ENCODE data around the gene LENG8.

The LENG8 gene

GRCh38 chr19:54430306-54431254, 18.4 kb upstream of the LENG8 start:
- peak overlapping the region; percentile 41 for H3K4me3 ChIP-seq (ENCODE audit: low read depth, low read length)
- H3K4me1 ChIP-seq (ENCODE audit: control insufficient read depth, insufficient read depth, low read length), result peaks cover 10% of the 10 kb centered on the region
- H3K9me3 ChIP-seq (ENCODE audit: control insufficient read depth, insufficient read depth, low read depth, low read length), result no peaks in the 10 kb centered on the region
- peaks cover 0 to 6% of the 10 kb centered on the region in 2 experiments; a peak in 1 of 3 replicates for H3K36me3 ChIP-seq (ENCODE audit: control insufficient read depth in 2 of 2, insufficient read depth in 1 of 2, low read length in 2 of 2)
- no peak overlapping the region for H3K27ac ChIP-seq (ENCODE audit: extremely low read depth, low read depth, low read length)
- ChIA-PET POLR2A (interaction anchor here (0.5 to 4.2 kb wide), 14 partner anchors 8 to 371 kb away, joined by 3 to 47 read pairs (median 4); partner anchors contain the start of genes CDC42EP5, LENG8, LENG9 and TTYH1), CTCF (interaction anchor here (0.9 to 1.4 kb wide), 9 partner anchors 8 to 164 kb away, joined by 3 to 10 read pairs (median 4); partner anchors contain the start of gene TTYH1)
- TF ChIP-seq, protein P1, sequence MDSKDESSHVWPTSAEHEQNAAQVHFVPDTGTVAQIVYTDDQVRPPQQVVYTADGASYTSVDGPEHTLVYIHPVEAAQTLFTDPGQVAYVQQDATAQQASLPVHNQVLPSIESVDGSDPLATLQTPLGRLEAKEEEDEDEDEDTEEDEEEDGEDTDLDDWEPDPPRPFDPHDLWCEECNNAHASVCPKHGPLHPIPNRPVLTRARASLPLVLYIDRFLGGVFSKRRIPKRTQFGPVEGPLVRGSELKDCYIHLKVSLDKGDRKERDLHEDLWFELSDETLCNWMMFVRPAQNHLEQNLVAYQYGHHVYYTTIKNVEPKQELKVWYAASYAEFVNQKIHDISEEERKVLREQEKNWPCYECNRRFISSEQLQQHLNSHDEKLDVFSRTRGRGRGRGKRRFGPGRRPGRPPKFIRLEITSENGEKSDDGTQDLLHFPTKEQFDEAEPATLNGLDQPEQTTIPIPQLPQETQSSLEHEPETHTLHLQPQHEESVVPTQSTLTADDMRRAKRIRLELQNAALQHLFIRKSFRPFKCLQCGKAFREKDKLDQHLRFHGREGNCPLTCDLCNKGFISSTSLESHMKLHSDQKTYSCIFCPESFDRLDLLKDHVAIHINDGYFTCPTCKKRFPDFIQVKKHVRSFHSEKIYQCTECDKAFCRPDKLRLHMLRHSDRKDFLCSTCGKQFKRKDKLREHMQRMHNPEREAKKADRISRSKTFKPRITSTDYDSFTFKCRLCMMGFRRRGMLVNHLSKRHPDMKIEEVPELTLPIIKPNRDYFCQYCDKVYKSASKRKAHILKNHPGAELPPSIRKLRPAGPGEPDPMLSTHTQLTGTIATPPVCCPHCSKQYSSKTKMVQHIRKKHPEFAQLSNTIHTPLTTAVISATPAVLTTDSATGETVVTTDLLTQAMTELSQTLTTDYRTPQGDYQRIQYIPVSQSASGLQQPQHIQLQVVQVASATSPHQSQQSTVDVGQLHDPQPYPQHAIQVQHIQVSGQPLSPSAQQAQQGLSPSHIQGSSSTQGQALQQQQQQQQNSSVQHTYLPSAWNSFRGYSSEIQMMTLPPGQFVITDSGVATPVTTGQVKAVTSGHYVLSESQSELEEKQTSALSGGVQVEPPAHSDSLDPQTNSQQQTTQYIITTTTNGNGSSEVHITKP (tag by site-specific recombination; IDR thresholded peaks at IDR 0.05), result no peak
- TF ChIP-seq SETDB1 (IDR thresholded peaks at IDR 0.05; ENCODE audit: insufficient read length, low read length) (no peak), ZNF558 (tag by site-specific recombination; IDR thresholded peaks at IDR 0.05) (no peak), ZNF654 (tag by site-specific recombination; IDR thresholded peaks at IDR 0.05; ENCODE audit: low read depth) (peak; percentile 58), KLF8 (tag by site-specific recombination; IDR thresholded peaks at IDR 0.05) (peak; percentile 76), KLF9 (tag by site-specific recombination; IDR thresholded peaks at IDR 0.05; ENCODE audit: low read depth) (peak; percentile 79), ZNF830 (tag by site-specific recombination; IDR thresholded peaks at IDR 0.05; ENCODE audit: low read depth) (no peak), ZNF704 (tag by site-specific recombination; IDR thresholded peaks at IDR 0.05) (no peak), PATZ1 (tag by site-specific recombination; IDR thresholded peaks at IDR 0.05) (peak; percentile 89), ZNF785 (tag by site-specific recombination; IDR thresholded peaks at IDR 0.05) (no peak), YY2 (tag by site-specific recombination; IDR thresholded peaks at IDR 0.05) (no peak), ZNF341 (tag by site-specific recombination; IDR thresholded peaks at IDR 0.05; ENCODE audit: low read depth) (peak; percentile 34; the same call in 1 of the 2 replicates), ZNF140 (tag by site-specific recombination; IDR thresholded peaks at IDR 0.05) (no peak), SCRT2 (tag by site-specific recombination; IDR thresholded peaks at IDR 0.05) (peak; percentile 53; the same call in 1 of the 2 replicates), ZNF10 (tag by site-specific recombination; IDR thresholded peaks at IDR 0.05) (no peak), ZNF501 (tag by site-specific recombination; IDR thresholded peaks at IDR 0.05) (no peak), ZNF76 (tag by site-specific recombination; IDR thresholded peaks at IDR 0.05; ENCODE audit: borderline replicate concordance, low read depth) (no peak), PRDM1 (tag by site-specific recombination; IDR thresholded peaks at IDR 0.05) (no peak), EGR2 (tag by site-specific recombination; IDR thresholded peaks at IDR 0.05; ENCODE audit: low read depth) (peak; percentile 78), ZNF311 (tag by site-specific recombination; IDR thresholded peaks at IDR 0.05; ENCODE audit: borderline replicate concordance) (no peak), ZNF596 (tag by site-specific recombination; IDR thresholded peaks at IDR 0.05) (no peak), BCL11B (tag by site-specific recombination; IDR thresholded peaks at IDR 0.05; ENCODE audit: low read depth) (no peak), ZBTB6 (tag by site-specific recombination; IDR thresholded peaks at IDR 0.05) (no peak)
- TF ChIP-seq, protein P2, sequence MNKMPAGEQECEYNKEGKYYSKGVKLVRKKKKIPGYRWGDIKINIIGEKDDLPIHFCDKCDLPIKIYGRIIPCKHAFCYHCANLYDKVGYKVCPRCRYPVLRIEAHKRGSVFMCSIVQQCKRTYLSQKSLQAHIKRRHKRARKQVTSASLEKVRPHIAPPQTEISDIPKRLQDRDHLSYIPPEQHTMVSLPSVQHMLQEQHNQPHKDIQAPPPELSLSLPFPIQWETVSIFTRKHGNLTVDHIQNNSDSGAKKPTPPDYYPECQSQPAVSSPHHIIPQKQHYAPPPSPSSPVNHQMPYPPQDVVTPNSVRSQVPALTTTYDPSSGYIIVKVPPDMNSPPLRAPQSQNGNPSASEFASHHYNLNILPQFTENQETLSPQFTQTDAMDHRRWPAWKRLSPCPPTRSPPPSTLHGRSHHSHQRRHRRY (tag by site-specific recombination; IDR thresholded peaks at IDR 0.05), result no peak
- TF ChIP-seq, protein P3, sequence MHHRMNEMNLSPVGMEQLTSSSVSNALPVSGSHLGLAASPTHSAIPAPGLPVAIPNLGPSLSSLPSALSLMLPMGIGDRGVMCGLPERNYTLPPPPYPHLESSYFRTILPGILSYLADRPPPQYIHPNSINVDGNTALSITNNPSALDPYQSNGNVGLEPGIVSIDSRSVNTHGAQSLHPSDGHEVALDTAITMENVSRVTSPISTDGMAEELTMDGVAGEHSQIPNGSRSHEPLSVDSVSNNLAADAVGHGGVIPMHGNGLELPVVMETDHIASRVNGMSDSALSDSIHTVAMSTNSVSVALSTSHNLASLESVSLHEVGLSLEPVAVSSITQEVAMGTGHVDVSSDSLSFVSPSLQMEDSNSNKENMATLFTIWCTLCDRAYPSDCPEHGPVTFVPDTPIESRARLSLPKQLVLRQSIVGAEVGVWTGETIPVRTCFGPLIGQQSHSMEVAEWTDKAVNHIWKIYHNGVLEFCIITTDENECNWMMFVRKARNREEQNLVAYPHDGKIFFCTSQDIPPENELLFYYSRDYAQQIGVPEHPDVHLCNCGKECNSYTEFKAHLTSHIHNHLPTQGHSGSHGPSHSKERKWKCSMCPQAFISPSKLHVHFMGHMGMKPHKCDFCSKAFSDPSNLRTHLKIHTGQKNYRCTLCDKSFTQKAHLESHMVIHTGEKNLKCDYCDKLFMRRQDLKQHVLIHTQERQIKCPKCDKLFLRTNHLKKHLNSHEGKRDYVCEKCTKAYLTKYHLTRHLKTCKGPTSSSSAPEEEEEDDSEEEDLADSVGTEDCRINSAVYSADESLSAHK (tag by site-specific recombination; IDR thresholded peaks at IDR 0.05), result no peak

All from HEK293 (cell line).